HFF-Myc (cell line): ENCODE results near the gene CIITA.
A peak's percentile ranks its signal among the peaks of the same experiment; 100 is the strongest.
"Not testable (repeated sequence)": the region's sequence is repeated elsewhere in the genome, so short reads cannot be mapped to it uniquely, and the experiment has no call there.

Source experiments
- DNase-seq: peaks from one replicate; pipeline ENCODE4 v3.0.0-alpha.2; 2011; ENCODE audit warnings: low read depth; ENCODE audit errors: extremely low read depth
- H3K4me3 ChIP-seq: replicated peaks from 2 replicates; pipeline ENCODE4 v1.5.1; 2011; ENCODE audit warnings: low read depth, mild to moderate bottlenecking, control low read depth, low read length
- TF ChIP-seq, protein P1 (sequence below): IDR thresholded peaks from 2 replicates; pipeline ENCODE4 v1.5.1; 2012; ENCODE audit warnings: mild to moderate bottlenecking, low read depth, low read length, control low read depth; ENCODE audit errors: missing control alignments

The CIITA gene

GRCh38 chr16:10876799-10877341 lies at the start of gene CIITA:
Gene CIITA (plus strand): TSS chr16:10877202. CDS start chr16:10877331, 129 bp downstream.
- TF ChIP-seq, protein P1, sequence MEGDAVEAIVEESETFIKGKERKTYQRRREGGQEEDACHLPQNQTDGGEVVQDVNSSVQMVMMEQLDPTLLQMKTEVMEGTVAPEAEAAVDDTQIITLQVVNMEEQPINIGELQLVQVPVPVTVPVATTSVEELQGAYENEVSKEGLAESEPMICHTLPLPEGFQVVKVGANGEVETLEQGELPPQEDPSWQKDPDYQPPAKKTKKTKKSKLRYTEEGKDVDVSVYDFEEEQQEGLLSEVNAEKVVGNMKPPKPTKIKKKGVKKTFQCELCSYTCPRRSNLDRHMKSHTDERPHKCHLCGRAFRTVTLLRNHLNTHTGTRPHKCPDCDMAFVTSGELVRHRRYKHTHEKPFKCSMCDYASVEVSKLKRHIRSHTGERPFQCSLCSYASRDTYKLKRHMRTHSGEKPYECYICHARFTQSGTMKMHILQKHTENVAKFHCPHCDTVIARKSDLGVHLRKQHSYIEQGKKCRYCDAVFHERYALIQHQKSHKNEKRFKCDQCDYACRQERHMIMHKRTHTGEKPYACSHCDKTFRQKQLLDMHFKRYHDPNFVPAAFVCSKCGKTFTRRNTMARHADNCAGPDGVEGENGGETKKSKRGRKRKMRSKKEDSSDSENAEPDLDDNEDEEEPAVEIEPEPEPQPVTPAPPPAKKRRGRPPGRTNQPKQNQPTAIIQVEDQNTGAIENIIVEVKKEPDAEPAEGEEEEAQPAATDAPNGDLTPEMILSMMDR: no peak
- no peak for DNase-seq
- no peak within 1 kb of the TSS for H3K4me3 ChIP-seq

GRCh38 chr16:10827691-10828341 lies 49.2 kb upstream of the CIITA start:
- DNase-seq: peak; percentile 51
- TF ChIP-seq, protein P1: no peak
- no peak overlapping the region for H3K4me3 ChIP-seq

DNA sequence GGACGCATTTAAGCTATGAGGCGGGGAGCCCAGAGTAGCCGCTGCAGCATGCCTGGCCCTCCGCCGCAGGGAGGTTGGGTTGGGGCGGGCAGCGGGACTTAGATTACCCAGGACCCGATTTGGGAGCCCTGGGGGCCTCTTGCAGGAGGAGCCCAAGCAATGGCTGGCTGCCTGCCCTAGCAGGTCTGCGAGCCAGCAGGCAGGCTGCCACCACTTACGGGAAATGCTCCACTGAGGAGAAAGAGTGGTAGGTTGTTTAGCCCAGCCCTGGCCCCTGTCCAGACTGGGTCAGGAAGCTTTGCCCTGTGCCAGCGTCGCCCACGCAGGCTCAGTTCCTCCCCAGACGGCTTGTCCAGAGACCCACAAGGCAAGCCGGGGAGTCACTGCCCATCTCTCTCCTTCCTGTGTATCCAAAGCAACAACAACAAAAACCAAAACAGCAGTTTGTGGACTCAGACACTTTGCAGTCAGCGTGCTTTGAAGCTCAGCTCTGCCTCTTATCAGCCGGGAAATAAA lies 48.1 kb upstream of the CIITA start:
- DNase-seq: peak; percentile 30

GRCh38 chr16:10829390-10830098 lies 47.5 kb upstream of the CIITA start:
- not testable (repeated sequence) for DNase-seq, H3K4me3 ChIP-seq

More for the DNA sequence above, 48.1 kb upstream of the CIITA start:
- TF ChIP-seq, protein P1: no peak
- H3K4me3 ChIP-seq: no peak overlapping the region

DNA sequence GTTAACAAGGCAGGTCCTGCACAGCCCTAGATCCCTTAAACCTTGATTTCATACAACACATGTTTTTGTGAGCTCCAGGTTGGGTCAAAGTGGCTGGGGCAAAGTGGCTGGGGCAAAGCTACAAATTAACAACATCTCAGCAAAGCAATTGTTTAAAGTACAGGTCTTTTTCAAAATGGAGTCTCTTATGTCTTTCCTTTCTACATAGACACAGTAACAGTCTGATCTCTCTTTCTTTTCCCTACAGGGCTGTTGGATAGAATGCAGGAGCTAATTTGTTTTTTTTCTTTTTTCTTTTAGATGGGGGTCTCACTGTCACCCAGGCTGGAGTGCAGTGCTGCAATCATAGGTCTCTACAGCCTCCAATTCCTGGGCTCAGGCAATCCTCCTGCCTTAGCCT lies 46.8 kb upstream of the CIITA start:
- not testable (repeated sequence) for DNase-seq, H3K4me3 ChIP-seq

DNA sequence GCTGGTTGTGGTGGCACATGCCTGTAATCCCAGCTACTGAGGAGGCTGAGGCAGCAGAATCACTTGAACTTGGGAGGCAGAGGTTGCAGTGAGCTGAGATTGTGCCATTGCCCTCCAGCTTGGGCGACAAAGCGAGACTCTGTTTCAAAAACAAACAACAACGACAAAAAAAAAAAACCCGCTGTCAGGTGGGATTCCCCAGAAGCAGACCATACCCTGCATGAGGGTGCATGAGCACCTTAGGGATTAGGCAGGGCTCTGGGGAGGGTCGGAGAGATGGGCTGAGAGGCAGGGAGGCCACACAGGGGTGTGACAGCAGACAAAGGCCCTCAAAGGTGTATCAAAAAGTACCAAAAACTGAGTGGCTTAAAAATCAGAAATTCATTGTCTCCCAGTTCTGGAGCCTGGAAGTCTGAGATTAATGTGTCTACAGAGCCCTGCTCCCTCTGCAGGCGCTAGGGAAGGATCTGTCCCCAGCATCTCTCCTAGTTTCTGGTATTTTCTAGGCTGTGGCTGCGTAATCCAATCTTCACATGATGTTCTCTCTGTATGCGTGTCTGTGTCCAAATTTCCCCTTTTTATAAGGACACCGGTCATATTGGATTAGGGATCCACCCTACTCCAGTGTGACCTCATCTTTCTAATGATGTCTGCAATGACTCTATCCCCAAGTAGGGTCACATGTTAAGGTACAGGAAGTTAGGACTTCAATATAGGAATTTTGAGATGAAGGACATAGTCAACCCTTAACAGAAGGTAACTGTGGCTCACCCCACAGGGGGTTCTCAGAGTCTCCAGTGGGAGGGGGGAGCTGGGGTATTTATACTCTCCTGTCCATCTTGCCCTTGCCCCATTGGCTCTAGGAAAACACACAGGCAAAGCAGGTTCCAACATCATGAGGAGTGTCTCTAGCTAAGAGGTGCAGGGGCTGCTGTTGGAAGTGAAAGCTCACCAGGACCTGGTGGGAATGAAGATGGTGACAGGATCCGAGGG lies 44.8 kb upstream of the CIITA start:
- no peak for DNase-seq
- no peak overlapping the region for H3K4me3 ChIP-seq
- TF ChIP-seq, protein P1: no peak

GRCh38 chr16:10833271-10833670 lies 43.7 kb upstream of the CIITA start:
- H3K4me3 ChIP-seq: no peak overlapping the region
- TF ChIP-seq, protein P1: no peak
- no peak for DNase-seq
